ENCODE data around the gene CTDSPL. TPM values are rescaled to one million over a fixed set of nuclear protein-coding genes. Genes with fewer than 3 reads are reported as not detected.
A peak's percentile ranks its signal among the peaks of the same experiment; 100 is the strongest.
"Not testable (repeated sequence)": the region's sequence is repeated elsewhere in the genome, so short reads cannot be mapped to it uniquely, and the experiment has no call there.

The CTDSPL gene
- polyA plus RNA-seq, 1 donor: 102 TPM

DNA sequence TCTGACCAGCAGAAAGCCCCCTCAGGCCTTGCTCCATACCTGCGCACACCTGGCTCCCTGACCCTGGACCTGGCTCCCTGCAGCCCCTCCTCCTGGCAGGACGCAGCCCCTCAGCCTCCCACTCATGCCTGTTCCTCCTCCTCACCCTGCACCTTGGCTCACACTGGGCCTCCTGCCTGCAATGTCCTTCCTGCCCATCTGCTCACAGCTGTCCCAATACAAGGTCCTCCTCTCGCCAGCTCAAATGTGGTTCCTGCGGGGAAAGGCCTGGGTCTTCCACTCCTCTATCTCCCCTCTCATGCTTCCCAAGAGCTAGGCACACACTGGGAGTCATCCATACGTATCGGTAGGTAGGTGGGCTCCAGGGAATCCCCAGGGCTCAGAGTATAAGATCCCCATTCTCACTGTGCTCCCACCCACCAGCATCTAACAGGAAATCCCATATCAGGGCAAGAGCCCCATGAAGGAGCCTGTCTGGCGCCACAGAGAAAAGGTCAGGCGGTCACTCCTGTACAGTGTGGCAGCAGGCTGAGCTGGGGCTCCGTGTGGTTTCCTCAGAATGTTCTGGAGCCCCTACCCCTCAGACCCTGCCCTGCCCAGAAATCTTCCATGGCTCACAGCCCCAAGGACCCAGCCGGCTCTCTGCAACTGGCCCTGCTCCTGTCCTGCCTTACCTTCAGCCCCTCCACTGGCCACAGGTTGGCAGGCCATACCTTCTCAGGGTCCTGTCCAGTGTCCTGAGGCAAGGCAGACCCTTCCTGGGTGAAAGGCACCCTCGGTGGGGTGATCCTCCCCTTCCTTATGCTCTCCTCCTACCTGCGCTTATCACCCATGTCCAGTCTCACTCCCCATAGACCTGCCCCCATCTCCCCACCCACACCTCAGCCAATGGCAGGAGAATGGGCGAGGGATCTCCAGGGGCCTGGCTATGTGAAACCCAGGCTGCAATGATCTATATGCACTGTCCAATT, 156.9 kb downstream of the CTDSPL start:
- DNase-seq: no peak

DNA sequence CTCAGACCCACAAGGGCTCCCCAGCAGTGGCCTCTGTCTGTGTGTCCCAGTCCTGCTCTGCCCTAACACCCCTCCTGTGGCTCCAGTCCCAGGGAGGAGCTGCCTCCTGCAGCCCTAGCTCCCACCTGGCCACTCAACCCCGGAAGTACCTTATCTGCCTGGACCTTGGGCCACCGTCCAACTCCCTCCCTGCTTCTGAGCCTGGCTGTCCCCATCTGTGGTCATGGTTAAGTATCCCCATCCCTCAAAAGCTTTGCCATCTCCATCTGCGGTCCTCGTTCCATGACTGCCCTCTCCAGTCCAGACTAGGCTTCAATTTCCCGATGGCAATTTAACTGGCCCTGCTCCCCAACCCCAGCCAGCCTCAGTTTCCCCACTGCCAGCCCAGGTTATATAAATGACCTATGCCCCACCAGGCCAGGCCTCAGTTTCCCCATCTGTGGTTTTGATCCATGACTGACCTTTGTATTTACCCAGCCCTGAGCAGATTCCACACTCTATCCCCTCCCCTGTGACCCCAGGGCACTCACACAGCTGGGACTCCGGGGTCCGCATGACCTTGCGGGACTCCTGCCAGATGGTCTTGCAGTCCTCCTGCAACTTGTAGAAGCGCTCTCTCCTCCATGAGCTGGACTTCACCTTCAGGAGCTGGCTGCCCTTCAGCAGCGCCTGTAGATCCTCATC, 158.1 kb downstream of the CTDSPL start:
- no peak for DNase-seq

DNA sequence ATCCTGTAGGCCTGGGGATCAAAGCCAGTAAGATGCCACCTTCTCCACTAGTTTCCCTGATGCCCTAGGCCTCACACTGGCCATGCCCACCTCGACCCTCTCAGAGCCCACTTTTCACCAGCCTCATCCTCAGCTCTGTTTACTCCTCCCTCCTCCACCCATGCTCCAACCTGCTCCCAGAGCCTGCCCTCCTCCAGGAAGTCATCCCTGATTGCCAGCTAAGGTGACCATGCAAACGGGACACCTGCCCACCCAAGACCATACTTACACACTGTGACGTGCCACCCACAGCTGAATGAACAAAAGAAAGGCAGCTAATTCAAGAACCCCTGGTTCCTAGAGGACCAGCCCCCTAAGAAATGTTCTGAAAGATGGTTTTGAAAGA, 158.7 kb downstream of the CTDSPL start:
- no peak for DNase-seq

DNA sequence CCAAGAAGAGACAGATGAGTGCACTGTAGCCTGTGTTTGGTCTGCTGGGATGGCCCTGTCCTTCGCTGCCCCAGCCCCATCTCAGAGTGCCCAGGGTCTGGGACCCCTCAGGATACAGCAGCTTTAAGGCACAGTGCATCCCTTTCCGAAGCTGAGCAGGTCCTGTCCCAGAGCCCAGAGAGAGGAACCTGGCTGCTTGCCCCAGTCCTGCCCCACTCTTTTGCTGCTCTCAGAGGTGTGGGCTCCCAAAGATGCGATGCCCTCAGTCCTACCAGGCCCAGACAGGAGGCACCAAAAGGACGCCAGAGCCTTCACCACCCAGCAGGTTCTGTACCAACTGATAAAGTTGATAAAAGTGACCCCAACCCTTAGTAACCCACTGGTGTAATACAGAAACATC, 159.5 kb downstream of the CTDSPL start:
- DNase-seq: no peak

DNA sequence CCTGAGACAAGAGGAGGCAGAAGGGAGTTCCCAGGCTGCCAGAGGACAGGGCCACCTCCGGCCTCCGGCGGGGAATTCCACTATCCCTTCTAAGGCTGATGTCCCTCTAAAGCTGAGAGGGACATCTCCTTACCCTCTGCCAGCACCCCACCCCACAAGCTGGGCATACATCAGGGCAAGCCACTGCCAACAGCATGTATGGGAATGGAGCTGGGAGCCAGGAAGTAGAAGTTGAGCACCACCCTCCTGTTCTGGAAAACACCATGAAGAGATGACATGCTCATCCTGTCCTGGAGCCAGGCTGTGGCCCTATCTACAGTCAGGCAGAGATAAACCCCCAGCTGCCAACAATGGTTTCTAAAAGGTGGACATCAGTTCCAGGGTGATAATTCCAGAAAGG, 160.6 kb downstream of the CTDSPL start:
- no peak for DNase-seq

GRCh38 chr3:38022896-38023709, 161.4 kb downstream of the CTDSPL start:
- no peak for DNase-seq

- no peak for DNase-seq
These were observed 165.2 kb downstream of the CTDSPL start for GRCh38 chr3:38026856-38027255.

GRCh38 chr3:38027466-38028465, 166.1 kb downstream of the CTDSPL start:
- DNase-seq: no peak

DNA sequence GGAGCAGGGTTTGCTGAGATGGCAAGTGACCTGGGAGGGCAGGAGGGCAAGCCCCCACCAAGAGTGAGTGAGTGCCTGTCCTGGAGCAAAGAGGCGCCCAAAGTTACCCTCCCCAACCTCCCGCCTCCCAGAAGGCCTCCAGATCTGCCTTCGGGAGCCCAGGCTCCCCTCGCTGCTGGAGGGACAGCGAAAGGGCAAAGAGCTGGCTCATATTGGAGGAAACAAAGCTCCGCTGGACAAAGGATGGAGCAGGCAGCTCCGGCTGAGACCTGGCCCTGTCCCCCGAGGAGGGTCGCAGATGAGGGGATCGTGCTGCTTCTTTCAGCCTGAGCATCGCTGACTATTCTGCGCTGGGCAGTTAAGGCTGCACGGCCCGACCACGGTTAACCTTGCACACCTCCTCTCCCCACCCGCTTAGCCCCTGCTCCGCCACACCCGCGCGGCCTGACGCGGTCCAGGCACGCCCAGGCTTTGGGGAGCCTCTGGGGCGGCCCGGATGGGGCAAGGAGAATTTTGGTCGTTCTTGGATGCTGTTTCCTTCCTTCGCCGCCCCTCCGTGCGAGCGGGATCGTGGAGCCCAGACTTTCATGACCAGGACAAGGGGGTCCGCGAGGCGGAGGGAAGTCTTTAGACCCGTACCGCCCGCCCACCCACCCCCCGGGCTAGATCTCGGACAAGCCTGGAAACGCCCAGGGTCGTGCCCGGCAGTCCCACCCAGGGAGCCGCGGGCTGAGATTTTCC, 167.1 kb downstream of the CTDSPL start:
- DNase-seq: no peak

GRCh38 chr3:38029400-38030125, 167.9 kb downstream of the CTDSPL start, which contains the start of gene PLCD1:
PLCD1 (minus strand) TSS chr3:38029642; CDS start chr3:38029539, 103 bp downstream.
- DNase-seq: peak; percentile 86

DNA sequence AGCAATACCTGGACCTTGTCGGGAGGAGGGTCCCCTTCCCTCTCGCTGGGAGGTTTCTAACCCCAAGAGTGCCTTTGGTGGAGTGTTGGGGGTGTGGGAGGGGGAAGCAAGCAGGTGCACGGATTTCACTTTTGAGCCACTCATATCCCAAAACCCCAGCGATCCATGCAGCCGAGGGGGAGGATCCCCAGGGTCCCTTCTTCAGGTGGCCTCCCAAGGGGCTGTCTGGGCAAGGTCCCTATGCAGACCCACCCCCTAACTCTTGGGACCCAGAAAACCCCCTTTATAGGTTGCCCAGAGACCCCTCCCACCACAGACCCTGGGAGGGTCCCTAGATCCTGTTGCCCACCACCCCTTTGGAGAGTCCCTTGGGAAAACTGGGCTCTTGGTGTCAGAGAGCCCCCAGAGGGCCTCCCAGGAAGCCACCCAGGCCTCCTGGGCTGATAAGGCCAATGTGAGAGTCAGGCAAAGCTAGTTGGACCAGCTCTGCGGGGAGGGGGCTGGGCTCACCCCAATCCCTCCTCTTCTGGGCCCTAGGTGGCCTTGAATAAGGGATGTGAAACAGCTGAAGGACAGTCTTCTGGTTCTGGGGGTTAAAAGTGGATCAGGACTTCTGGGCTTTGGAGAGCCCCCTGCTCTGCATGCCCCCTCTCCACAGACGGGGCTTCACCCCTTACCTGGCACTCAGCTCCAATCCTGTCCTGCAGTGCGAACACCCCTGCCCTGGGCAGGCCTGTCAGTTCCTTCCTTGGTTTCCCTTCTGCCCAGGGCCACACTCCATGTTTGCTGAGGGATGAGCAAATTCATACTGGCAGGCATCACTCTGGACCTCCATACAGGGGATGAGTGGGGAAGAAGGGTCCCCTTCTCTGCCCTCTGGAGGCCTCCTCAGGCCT, 168.7 kb downstream of the CTDSPL start:
- DNase-seq: no peak

DNA sequence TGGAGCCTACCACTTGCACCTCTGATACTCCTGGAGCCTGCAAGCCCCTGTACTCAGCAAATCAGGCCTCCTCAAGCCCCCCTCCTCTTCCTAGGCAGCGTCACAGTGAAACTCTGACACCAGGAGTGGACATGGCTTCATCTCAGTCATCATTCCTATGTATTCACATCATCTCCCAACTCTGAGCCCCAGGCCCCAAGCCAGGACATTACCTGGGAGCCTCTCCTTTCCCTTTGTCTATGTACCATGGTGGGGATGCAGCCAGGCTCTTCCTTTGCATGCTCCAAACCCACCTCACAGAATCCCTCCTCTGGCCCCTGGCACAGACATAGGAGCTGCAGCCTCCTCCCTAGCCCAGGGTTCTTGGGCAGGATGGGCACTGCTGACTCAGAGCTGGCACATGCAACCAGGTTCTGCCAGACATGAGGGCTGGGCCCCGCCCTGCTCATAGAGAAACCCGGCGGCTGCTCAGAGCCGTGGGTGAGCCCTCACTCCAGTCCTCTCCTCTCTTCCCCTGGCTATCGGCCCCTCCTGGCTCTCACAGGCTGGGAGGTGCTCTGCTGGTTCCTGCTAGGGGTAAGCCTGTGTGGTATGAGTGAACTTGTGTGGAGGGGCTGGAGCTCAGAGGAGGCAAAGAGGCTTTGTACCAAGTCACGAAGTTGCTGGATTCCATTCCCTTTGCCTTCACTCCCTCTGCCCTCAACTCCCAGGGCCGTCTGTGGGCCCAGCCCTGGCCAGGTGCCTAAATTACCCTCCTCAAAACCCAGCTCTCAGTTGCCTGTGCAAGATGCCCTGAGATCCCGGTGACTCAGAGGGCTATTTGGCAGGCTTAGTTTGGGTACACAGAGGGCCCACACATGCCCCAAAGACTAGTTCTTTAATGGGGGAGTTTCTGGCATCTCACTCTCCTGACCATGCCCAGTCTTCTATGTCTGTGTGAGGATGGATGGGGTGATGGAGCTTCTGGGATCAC, 169.6 kb downstream of the CTDSPL start:
- DNase-seq: no peak

- no peak for DNase-seq
These were observed 170.7 kb downstream of the CTDSPL start for GRCh38 chr3:38032328-38032865.

DNA sequence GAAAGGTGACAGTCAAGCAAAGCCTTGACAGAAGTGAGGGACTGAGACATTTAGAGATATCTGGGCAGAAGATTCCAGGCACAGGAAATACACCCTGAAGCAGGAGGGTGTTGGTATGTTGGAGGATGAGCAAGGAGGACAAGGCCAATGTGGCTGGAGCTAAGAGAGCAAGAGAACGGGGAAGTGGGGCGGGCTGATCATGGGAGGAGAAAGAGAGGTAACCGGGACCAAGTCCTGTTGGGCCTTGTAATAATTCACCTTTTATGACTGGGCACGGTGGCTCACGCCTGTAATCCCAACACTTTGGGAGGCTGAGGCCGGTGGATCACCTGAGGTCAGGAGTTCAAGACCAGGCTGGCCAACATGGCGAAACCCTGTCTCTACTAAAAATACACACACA, 171.9 kb downstream of the CTDSPL start:
- not testable (repeated sequence) for DNase-seq

Measured in left kidney (tissue), 2 donors.